Tibial nerve (tissue), 4 donors: ENCODE results near the gene ZNF407. TPM values are rescaled to one million over a fixed set of nuclear protein-coding genes. Genes with fewer than 3 reads are reported as not detected.

Source experiments
- DNase-seq, 2 donors: peaks; one replicate each; pipeline ENCODE4 v3.0.0-alpha.2; 2019; ENCODE audit warnings: low spot score in 2 of 2
- H3K27ac ChIP-seq, 4 donors: fragments of 200-600 bp; sonication (generic) in 3 of 4; one replicate each; pipeline ENCODE4 v1.5.1; 2017 to 2019; ENCODE audit warnings: mild to moderate bottlenecking in 1 of 4
- H3K27me3 ChIP-seq, 2 donors: fragments of 200-600 bp; sonication (generic) in 1 of 2; one replicate each; pipeline versions ENCODE4 v1.5.1 to v1.6.0; 2017 to 2019
- H3K36me3 ChIP-seq, 3 donors: fragments of 200-600 bp; sonication (generic); one replicate each; pipeline ENCODE4 v1.5.1; 2018 to 2019
- H3K4me1 ChIP-seq, 4 donors: fragments of 200-600 bp; sonication (generic) in 3 of 4; one replicate each; pipeline ENCODE4 v1.5.1; 2017 to 2019
- H3K4me3 ChIP-seq, 4 donors: fragments of 200-600 bp; sonication (generic) in 3 of 4; one replicate each; pipeline ENCODE4 v1.5.1; 2017 to 2019; ENCODE audit warnings: mild to moderate bottlenecking in 1 of 4, moderate library complexity in 1 of 4
- H3K9me3 ChIP-seq, 4 donors: fragments of 200-600 bp; sonication (generic) in 3 of 4; one replicate each; pipeline ENCODE4 v1.5.1; 2017 to 2019
- EP300 ChIP-seq, 2 donors: sonication (generic); formaldehyde crosslinking; IDR thresholded peaks; one replicate each; pipeline ENCODE4 v1.6.1; 2017; ENCODE audit warnings: antibody characterized with exemption in 2 of 2, mild to moderate bottlenecking in 1 of 2
- POLR2A ChIP-seq, 2 donors: fragments of 450-650 bp; IDR thresholded peaks; one replicate each; pipeline ENCODE4 v1.6.1; 2017; ENCODE audit warnings: antibody characterized with exemption in 2 of 2, mild to moderate bottlenecking in 2 of 2, moderate library complexity in 2 of 2
- WGBS, 2 donors: methylation state at CpG; one replicate each; pipeline ENCODE4 v1.1.5; 2018; 5-methylcytosine and 5-hydroxymethylcytosine counted together
- total RNA-seq, 4 donors: library from RNA; depleted of rRNA; stranded (reverse); fragments of >200 nt; gene quantifications; one replicate each; pipeline ENCODE4 v1.1.0, GENCODE V29; 2016
- TF ChIP-seq, protein P1 (sequence below), 5 experiments: fragments of 200-600 bp in 3 of 5; fragments of 450-650 bp in 2 of 5; sonication (generic) in 3 of 5; IDR thresholded peaks; one replicate each; pipeline ENCODE4 v1.5.1; 2016 to 2019; ENCODE audit warnings: antibody characterized with exemption in 5 of 5, mild to moderate bottlenecking in 3 of 5, moderate library complexity in 2 of 5

ZNF407 gene
- total RNA-seq, 4 donors from 2014 or later: 18.6 to 22.8 (median 19.6) TPM

DNA sequence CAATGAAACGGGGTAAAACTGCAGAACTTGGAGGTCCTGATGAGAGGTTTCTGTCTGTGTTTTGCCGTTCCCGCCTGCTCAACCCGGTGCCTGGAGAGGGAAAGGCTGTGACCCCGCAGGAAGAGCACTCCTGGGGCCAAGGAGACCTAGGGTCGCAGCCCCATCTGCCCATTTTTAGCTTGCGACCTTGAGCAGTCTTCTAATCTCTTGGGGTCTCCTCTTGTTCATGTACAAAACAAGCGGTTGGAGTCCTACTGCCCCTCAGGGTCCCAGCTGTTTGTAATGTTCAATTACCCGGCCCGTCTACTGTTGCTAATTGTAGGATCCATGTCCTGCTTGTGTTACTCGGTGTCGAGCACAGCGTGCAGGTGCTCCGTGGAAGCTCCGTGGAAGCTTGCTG is 506.8 kb downstream of the ZNF407 start:
- H3K4me1 ChIP-seq: no peaks in the 10 kb centered on the region
- DNase-seq: no peak
- no peak overlapping the region for H3K4me3 ChIP-seq
- no peaks in the 10 kb centered on the region for H3K36me3 ChIP-seq
- TF ChIP-seq POLR2A (IDR thresholded peaks at IDR 0.05): no peak
- TF ChIP-seq, protein P1, sequence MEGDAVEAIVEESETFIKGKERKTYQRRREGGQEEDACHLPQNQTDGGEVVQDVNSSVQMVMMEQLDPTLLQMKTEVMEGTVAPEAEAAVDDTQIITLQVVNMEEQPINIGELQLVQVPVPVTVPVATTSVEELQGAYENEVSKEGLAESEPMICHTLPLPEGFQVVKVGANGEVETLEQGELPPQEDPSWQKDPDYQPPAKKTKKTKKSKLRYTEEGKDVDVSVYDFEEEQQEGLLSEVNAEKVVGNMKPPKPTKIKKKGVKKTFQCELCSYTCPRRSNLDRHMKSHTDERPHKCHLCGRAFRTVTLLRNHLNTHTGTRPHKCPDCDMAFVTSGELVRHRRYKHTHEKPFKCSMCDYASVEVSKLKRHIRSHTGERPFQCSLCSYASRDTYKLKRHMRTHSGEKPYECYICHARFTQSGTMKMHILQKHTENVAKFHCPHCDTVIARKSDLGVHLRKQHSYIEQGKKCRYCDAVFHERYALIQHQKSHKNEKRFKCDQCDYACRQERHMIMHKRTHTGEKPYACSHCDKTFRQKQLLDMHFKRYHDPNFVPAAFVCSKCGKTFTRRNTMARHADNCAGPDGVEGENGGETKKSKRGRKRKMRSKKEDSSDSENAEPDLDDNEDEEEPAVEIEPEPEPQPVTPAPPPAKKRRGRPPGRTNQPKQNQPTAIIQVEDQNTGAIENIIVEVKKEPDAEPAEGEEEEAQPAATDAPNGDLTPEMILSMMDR (IDR thresholded peaks at IDR 0.05): no peak
- TF ChIP-seq EP300 (IDR thresholded peaks at IDR 0.05): no peak
- H3K27ac ChIP-seq: no peak overlapping the region
- H3K9me3 ChIP-seq: peaks cover 0 to 16% (median 0%) of the 10 kb centered on the region in 4 donors
- no peaks in the 10 kb centered on the region for H3K27me3 ChIP-seq
- WGBS, 2 donors: 74 to 81% methylated on average over 15 of the region's 15 CpGs

DNA sequence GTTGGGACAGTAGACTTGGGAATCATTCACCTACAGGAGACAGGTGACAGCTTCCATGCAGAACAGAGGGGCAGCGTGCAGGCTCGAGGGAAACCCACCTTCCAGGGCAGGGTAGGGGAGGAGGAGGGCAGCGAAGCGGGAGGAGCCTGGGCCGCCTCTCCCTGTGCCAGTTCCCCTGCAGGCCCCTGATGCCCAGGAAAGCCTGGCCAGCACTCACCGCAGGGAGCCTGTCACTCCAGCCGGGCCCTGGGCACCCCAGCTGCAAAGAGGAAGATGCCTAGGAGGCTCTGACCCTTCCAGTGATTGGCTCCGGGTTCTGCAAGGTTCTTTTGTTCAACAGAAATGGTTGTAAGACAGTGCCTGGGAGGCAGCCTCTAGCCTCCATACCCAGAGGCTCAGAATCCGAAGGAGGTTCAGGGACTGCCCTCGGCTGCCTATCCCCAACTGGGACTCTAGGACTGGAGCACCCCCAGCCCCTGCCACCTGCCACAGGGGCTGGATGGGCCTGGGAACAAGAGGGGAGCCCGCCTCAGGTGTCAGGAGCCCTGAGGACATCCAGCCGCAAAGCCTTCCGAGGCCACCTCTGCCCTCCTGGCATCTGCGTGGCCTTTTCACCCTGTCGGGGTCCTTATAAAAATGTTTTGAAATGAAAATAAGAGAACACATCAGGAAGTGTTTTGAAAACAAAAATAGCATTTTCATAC is 508.0 kb downstream of the ZNF407 start:
- Histone ChIP-seq H3K27ac (no peak overlapping the region), H3K36me3 (no peaks in the 10 kb centered on the region), H3K27me3 (no peaks in the 10 kb centered on the region), H3K4me1 (no peaks in the 10 kb centered on the region), H3K4me3 (no peak overlapping the region), H3K9me3 (peaks cover 0 to 8% (median 0%) of the 10 kb centered on the region in 4 donors)
- TF ChIP-seq EP300 (IDR thresholded peaks at IDR 0.05): no peak
- TF ChIP-seq, protein P1 (IDR thresholded peaks at IDR 0.05): no peak
- TF ChIP-seq POLR2A (IDR thresholded peaks at IDR 0.05): no peak
- DNase-seq: no peak
- 82 to 88% methylated on average over 15 of the region's 15 CpGs for WGBS, 2 donors

DNA sequence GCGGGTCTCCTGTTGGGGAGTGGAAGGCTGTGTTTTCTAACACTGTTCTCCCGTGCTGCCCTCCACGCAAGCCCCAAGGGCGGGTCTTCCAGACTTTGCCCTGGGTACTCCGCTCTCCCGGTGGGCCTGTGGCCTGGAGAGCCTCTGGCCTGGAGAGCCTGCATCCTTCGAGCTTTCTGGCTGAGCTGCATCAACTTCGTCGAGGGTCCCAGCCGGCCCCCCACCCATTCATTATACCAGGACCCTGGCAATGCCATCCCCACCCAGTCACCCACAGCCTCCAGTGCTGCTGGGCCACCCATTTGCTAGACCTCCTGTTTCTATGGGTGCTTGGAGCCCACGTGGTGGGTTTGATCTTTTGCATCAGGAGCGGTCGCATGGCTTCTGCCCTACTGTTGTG is 509.1 kb downstream of the ZNF407 start:
- no peak for DNase-seq

DNA sequence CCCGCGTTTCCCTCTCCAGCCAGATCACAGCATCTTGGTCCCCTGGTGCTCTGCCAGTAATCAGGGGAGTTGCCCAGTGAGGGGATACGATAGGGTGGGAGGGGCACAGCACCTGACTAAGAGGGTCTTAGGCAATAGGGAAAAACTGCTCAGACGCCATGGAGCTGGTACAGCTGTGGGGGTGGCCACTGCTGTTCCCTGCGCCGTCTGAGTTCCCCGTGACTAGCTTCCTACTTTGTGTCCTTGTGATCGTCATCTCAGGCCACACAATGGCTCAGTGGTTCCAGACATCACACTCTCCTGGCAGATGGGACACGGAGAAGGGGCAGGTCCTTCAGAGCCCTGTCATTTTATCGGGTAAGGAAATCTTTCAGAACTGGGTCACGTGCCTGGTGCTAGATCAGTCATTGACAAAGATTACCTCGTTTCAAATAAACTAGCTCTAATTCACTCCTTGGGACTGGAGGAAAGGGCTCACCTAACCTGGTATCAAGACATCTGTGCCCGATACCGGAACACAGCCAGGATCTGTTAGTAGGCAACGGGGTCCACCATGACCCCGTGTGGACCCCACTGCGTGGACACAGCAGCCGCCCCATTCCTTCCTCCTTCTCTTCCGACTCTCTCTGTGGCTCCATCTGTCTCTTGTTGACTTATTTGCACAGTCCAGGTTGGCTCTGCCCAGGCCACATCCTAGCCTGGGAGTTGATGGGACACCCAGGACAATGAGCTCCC is 509.7 kb downstream of the ZNF407 start:
- H3K9me3 ChIP-seq: no peaks in the 10 kb centered on the region
- no peak for DNase-seq
- H3K27me3 ChIP-seq: no peaks in the 10 kb centered on the region
- H3K36me3 ChIP-seq: no peaks in the 10 kb centered on the region
- no peak overlapping the region for H3K27ac ChIP-seq
- H3K4me3 ChIP-seq: no peak overlapping the region
- TF ChIP-seq POLR2A (IDR thresholded peaks at IDR 0.05): no peak
- TF ChIP-seq, protein P1 (IDR thresholded peaks at IDR 0.05): no peak
- TF ChIP-seq EP300 (IDR thresholded peaks at IDR 0.05): no peak
- 87 to 90% methylated on average over 19 of the region's 19 CpGs for WGBS, 2 donors
- no peaks in the 10 kb centered on the region for H3K4me1 ChIP-seq

More for the DNA sequence above, 509.1 kb downstream of the ZNF407 start:
- TF ChIP-seq EP300 (IDR thresholded peaks at IDR 0.05) (no peak), POLR2A (IDR thresholded peaks at IDR 0.05) (no peak)
- WGBS, 2 donors: 82 to 86% methylated on average over 13 of the region's 13 CpGs
- H3K4me1 ChIP-seq: no peaks in the 10 kb centered on the region
- no peak overlapping the region for H3K4me3 ChIP-seq
- H3K36me3 ChIP-seq: no peaks in the 10 kb centered on the region
- H3K27ac ChIP-seq: no peak overlapping the region
- no peaks in the 10 kb centered on the region for H3K9me3 ChIP-seq
- no peaks in the 10 kb centered on the region for H3K27me3 ChIP-seq

DNA sequence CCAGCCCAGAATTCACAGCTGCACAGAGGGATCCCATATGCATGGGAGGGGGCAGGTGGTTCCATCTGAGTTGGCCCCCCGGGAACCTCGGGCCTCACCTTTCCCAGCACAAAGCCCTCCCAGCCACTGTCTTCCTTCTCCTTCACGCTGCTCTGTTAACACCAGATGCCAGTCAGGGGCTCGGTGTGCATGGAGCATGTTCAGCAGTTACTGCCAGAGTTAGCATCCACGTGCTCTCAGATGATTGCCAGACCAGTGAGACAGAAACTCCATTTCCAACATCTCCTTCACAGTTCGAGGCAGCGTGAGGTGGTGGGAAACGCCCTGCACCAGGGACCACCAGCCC is 510.2 kb downstream of the ZNF407 start:
- Histone ChIP-seq H3K27me3 (no peaks in the 10 kb centered on the region), H3K9me3 (no peaks in the 10 kb centered on the region), H3K4me3 (no peak overlapping the region), H3K4me1 (no peaks in the 10 kb centered on the region), H3K36me3 (no peaks in the 10 kb centered on the region), H3K27ac (no peak overlapping the region)
- WGBS, 2 donors: 86 to 90% methylated on average over 8 of the region's 8 CpGs
- TF ChIP-seq EP300 (IDR thresholded peaks at IDR 0.05) (no peak), POLR2A (IDR thresholded peaks at IDR 0.05) (no peak)
- TF ChIP-seq, protein P1 (IDR thresholded peaks at IDR 0.05): no peak
- no peak for DNase-seq
